AG04449 (cell line): ENCODE measurements around the gene SUPT3H.
"Not testable (repeated sequence)": the region's sequence is repeated elsewhere in the genome, so short reads cannot be mapped to it uniquely, and the experiment has no call there.

Source experiments
- CTCF ChIA-PET: fragments of 350-600 bp; formaldehyde crosslinking; extraction: SDS; loops from one replicate; lab custom pipeline; 2021; ENCODE audit warnings: antibody characterized with exemption; lab: Yijun Ruan, JAX
- POLR2A ChIA-PET: fragments of 400-600, 350-600 bp; formaldehyde crosslinking; extraction: SDS; loops from one replicate; lab custom pipeline; 2020; ENCODE audit warnings: antibody characterized with exemption, inconsistent platforms; lab: Yijun Ruan, JAX
- DNase-seq: peaks from one replicate; pipeline ENCODE4 v3.0.0-alpha.2; 2010; ENCODE audit warnings: low read depth, low spot score
- H3K4me3 ChIP-seq: 2 replicates; pipeline ENCODE4 v1.5.1; 2011; ENCODE audit warnings: low read depth, mild to moderate bottlenecking, control low read depth, low read length
- CTCF ChIP-seq: IDR thresholded peaks from one replicate; pipeline ENCODE4 v1.5.1; 2011; ENCODE audit warnings: mild to moderate bottlenecking, moderate library complexity, low read length, control low read depth, inconsistent platforms; ENCODE audit not compliant: insufficient read depth; ENCODE audit errors: missing control alignments

The SUPT3H gene

DNA sequence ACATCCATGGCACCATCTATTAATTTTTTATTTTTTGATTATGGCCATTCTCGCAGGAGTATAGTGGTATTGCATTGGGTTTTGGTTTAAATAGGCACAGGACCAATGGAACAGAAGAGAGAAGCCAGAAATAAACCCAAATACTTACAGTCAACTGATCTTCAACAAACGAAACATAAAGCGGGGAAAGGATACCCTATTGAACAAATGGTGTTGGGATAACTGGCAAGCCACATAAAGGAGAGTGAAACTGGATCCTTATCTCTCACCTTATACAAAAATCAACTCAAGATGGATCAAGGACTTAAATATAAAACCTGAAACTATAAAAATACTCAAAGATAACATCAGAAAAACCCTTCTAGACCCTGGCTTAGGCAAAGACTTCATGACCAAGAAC lies 74.9 kb downstream of the SUPT3H start:
- POLR2A ChIA-PET = no interaction called here
- TF ChIP-seq CTCF = no peak
- no peak for DNase-seq
- CTCF ChIA-PET = no interaction called here
- H3K4me3 ChIP-seq = no peak overlapping the region

GRCh38 chr6:45301348-45302142 lies 76.2 kb downstream of the SUPT3H start:
- ChIA-PET POLR2A (interaction anchor here (0.5 kb wide), 1 partner anchor 12 kb away, joined by 3 read pairs; no protein-coding TSS in a partner anchor), CTCF (no interaction called here)
- H3K4me3 ChIP-seq = no peak overlapping the region
- TF ChIP-seq CTCF = no peak
- DNase-seq = no peak

DNA sequence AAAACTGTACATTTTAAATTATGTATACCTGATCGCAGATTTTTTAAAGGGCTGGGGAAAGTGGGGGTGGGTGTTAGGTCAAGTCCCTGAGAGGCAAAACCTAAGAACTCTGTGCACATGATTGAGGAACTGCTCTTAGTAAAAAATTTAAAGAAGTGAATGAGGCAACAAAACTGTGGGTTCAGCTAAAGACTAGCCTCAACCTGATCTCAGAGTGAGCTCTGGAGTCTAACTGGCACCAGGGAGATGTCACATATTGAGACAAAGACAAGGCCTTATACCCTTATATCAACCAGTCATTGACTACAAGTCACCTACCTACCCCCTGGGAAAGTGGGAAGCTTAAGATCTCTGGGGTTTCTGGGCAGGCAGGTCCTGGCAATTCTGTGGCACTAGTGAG lies 77.0 kb downstream of the SUPT3H start:
- ChIA-PET CTCF (no interaction called here), POLR2A (no interaction called here)
- no peak overlapping the region for H3K4me3 ChIP-seq
- no peak for TF ChIP-seq CTCF
- no peak for DNase-seq

DNA sequence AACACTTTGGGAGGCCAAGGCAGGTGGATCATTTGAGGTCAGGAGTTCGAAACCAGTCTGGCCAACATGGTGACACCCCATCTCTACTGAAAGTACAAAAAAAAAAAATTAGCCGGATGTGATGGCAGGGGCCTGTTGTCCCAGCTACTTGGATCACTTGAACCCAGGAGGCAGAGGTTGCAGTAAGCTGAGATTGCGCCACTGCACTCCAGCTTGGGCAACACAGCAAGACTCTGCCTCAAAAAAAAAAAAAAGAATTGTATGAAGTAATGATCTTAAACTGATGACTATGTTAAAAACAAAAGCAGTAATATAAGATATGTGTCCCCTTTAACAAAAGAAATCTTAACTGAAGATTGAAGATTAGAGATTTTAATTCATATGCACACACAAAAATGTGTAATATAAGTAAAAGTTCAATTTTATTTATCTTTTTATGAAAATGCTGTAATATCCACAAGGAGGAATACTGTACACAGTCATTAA lies 78.6 kb downstream of the SUPT3H start:
- DNase-seq = no peak
- no peak overlapping the region for H3K4me3 ChIP-seq
- ChIA-PET CTCF (no interaction called here), POLR2A (no interaction called here)
- no peak for TF ChIP-seq CTCF

- no peak for TF ChIP-seq CTCF
- no peak overlapping the region for H3K4me3 ChIP-seq
- ChIA-PET POLR2A (no interaction called here), CTCF (interaction anchor here (0.6 kb wide), 1 partner anchor 78 kb away, joined by 3 read pairs; no protein-coding TSS in a partner anchor)
- no peak for DNase-seq
Observed at GRCh38 chr6:45297320-45297719, 80.4 kb downstream of the SUPT3H start.

DNA sequence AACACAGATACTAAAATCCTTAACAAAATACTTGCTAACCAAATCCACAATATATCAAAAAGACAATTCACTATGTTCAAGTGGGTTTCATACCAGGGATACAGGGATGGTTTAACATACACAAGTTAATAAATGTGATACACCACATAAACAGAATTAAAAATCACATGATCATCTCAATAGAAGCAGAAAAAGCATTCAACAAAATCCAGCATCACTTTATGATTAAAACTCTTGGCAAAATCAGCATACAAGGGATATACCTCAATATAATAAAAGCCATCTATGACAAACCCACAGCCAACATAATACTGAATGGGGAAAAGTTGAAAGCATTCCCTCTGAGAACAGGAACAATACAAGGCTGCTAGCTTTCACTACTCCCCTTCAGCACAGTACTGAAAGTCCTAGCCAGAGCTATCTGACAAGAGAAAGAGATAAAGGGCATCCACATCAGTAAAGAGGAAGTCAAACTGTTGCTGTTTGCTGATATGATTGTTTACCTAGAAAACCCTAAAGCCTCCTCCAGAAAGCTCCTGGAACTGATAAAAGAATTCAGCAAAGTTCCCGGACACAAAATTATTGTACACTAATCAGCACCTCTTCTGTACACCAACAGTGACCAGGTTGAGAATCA lies 83.6 kb downstream of the SUPT3H start:
- DNase-seq, H3K4me3 ChIP-seq, CTCF ChIA-PET, POLR2A ChIA-PET: not testable (repeated sequence)
